ENCODE data around the gene COL23A1.

Gene COL23A1

DNA sequence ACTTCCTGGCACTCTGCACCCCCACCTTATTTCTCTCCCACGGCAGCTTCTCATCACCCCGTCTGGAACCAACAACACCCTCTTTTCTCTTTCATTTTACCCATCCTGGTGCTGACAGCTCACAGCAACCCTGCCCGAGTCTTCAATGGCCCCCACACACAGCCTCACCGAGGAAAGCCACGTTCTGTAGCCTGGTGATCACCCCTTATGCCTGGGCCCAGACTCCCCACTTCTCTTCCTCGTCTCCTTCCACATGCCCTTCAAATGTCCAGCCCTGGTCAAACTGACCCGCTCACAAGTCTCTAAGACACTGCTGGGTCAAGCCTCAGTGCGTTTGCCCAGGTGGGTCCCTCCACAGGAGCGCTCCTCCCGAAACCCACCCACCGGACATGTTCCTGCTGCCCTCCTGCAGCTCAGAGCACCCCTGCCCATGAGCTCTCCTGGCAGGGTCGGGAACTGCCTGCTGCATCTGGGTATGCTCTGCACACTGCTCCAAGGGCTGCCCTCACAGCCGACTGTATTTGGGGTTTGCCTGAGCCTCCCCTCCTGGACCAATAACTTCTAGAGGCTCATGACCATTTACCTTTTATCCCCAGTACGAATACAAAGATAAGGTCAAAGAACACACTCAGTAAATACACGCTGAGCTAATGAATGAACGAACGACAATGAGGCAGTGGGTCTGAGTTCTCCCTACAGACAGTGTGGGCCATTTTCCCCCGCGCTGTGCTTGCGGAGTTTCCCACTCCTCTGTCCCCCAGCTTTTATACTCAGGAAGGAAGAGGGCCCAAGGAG lies 202.9 kb downstream of the COL23A1 start:
- Histone ChIP-seq H2AFZ (ENCODE audit: low read depth, low read length) (no peak overlapping the region), H3K4me3 (ENCODE audit: low read length) (no peak overlapping the region), H3K4me2 (ENCODE audit: low read length) (no peak overlapping the region), H3K27ac (ENCODE audit: low read length) (no peak overlapping the region), H3K9me3 (ENCODE audit: insufficient read depth, low read length) (no peaks in the 10 kb centered on the region), H4K20me1 (ENCODE audit: insufficient read depth, low read length) (no peaks in the 10 kb centered on the region), H3K36me3 (replicated peaks; ENCODE audit: low read depth, low read length) (no peaks in the 10 kb centered on the region), H3K4me1 (ENCODE audit: low read length) (no peaks in the 10 kb centered on the region), H3K9ac (ENCODE audit: low read length) (no peak overlapping the region), H3K79me2 (ENCODE audit: low read length) (no peaks in the 10 kb centered on the region), H3K27me3 (ENCODE audit: low read depth, low read length) (peaks cover 15% of the 10 kb centered on the region; the same call in 1 of the 2 replicates)
- TF ChIP-seq EZH2phosphoT487 (IDR thresholded peaks at IDR 0.05; ENCODE audit: low read depth) (no peak), CTCF (IDR thresholded peaks at IDR 0.05; ENCODE audit: low read depth, low read length) (no peak)

- Histone ChIP-seq H3K4me2 (ENCODE audit: low read length) (no peak overlapping the region), H2AFZ (ENCODE audit: low read depth, low read length) (no peak overlapping the region), H3K9ac (ENCODE audit: low read length) (no peak overlapping the region), H3K27ac (ENCODE audit: low read length) (no peak overlapping the region), H3K4me3 (ENCODE audit: low read length) (no peak overlapping the region), H3K36me3 (replicated peaks; ENCODE audit: low read depth, low read length) (no peaks in the 10 kb centered on the region), H3K9me3 (ENCODE audit: insufficient read depth, low read length) (no peaks in the 10 kb centered on the region), H4K20me1 (ENCODE audit: insufficient read depth, low read length) (no peaks in the 10 kb centered on the region), H3K79me2 (ENCODE audit: low read length) (no peaks in the 10 kb centered on the region), H3K27me3 (ENCODE audit: low read depth, low read length) (peaks cover 15% of the 10 kb centered on the region; the same call in 1 of the 2 replicates), H3K4me1 (ENCODE audit: low read length) (no peaks in the 10 kb centered on the region)
- TF ChIP-seq EZH2phosphoT487 (IDR thresholded peaks at IDR 0.05; ENCODE audit: low read depth) = no peak
- no peak for TF ChIP-seq CTCF (IDR thresholded peaks at IDR 0.05; ENCODE audit: low read depth, low read length)
These were observed 203.8 kb downstream of the COL23A1 start for GRCh38 chr5:178386336-178386931.

DNA sequence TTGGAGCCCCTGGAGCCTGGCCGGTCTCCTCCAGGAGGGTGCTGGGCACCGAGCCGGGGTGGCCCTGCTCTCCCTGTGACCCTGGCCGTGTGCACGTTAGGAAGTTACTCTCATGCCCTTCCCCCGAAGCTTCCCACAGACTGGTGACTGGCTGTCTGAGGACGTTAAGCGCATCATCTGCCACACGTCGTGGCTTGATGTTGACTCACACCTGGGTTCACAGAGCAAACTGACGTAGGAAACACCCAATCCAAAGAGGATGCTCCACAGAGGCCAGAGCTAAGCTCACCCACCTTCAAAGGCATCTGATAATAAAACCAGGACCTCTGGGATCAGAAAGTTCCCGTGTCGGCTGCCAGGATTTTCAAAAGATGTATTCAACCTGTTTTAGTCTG lies 204.7 kb downstream of the COL23A1 start:
- Histone ChIP-seq H2AFZ (ENCODE audit: low read depth, low read length) (no peak overlapping the region), H3K27ac (ENCODE audit: low read length) (no peak overlapping the region), H4K20me1 (ENCODE audit: insufficient read depth, low read length) (no peaks in the 10 kb centered on the region), H3K4me2 (ENCODE audit: low read length) (no peak overlapping the region), H3K36me3 (replicated peaks; ENCODE audit: low read depth, low read length) (no peaks in the 10 kb centered on the region), H3K9me3 (ENCODE audit: insufficient read depth, low read length) (no peaks in the 10 kb centered on the region), H3K4me3 (ENCODE audit: low read length) (no peak overlapping the region), H3K27me3 (ENCODE audit: low read depth, low read length) (peaks cover 15% of the 10 kb centered on the region; the same call in 1 of the 2 replicates), H3K4me1 (ENCODE audit: low read length) (no peaks in the 10 kb centered on the region), H3K9ac (ENCODE audit: low read length) (no peak overlapping the region), H3K79me2 (ENCODE audit: low read length) (no peaks in the 10 kb centered on the region)
- TF ChIP-seq EZH2phosphoT487 (IDR thresholded peaks at IDR 0.05; ENCODE audit: low read depth) = no peak
- no peak for TF ChIP-seq CTCF (IDR thresholded peaks at IDR 0.05; ENCODE audit: low read depth, low read length)

DNA sequence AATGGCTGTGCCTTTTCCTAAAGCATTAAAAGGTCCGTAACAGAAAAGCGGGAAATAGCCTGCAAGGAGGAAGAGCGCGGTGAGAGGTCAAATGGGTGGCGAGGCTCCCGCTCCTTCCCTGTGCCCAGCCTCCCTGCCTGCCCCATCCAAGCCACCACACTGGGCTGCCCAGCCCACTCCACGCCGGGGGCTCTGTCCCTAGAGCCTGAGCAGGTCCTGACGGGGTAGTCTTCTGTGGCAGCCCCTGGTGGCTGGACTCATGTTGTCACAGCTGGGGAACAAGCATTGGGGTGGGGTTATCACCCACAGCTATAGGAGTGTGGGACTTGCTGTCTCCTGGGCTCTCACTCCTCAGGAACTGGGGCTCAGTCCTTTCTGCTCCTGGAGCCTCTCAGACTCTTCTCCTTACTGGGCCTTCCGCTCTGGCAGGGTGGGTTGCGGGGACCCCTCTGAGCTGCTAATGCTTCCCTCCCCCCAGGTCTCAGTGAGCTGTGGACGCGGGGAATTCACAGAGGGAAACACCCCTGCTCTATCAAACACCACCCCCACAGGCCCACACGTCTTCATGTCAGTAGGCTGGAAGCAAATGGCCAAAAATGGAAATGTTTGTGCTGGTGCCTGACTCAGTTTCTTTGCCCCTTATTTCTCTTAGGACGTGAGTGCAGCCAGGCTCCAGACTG lies 205.2 kb downstream of the COL23A1 start:
- H3K36me3 ChIP-seq (replicated peaks; ENCODE audit: low read depth, low read length) = no peaks in the 10 kb centered on the region
- H3K9ac ChIP-seq (ENCODE audit: low read length) = no peak overlapping the region
- H3K9me3 ChIP-seq (ENCODE audit: insufficient read depth, low read length) = no peaks in the 10 kb centered on the region
- H3K27ac ChIP-seq (ENCODE audit: low read length) = no peak overlapping the region
- no peak for TF ChIP-seq EZH2phosphoT487 (IDR thresholded peaks at IDR 0.05; ENCODE audit: low read depth)
- no peak for TF ChIP-seq CTCF (IDR thresholded peaks at IDR 0.05; ENCODE audit: low read depth, low read length)
- H2AFZ ChIP-seq (ENCODE audit: low read depth, low read length) = no peak overlapping the region
- H3K4me2 ChIP-seq (ENCODE audit: low read length) = no peak overlapping the region
- no peaks in the 10 kb centered on the region for H3K4me1 ChIP-seq (ENCODE audit: low read length)
- H3K79me2 ChIP-seq (ENCODE audit: low read length) = no peaks in the 10 kb centered on the region
- H4K20me1 ChIP-seq (ENCODE audit: insufficient read depth, low read length) = no peaks in the 10 kb centered on the region
- peaks cover 15% of the 10 kb centered on the region; the same call in 1 of the 2 replicates for H3K27me3 ChIP-seq (ENCODE audit: low read depth, low read length)
- no peak overlapping the region for H3K4me3 ChIP-seq (ENCODE audit: low read length)

Measured in OCI-LY3 (cell line).